GM04504 (cell line): ENCODE measurements around the gene EPN3.
A peak's percentile ranks its signal among the peaks of the same experiment; 100 is the strongest.

ENCODE experiments used
- DNase-seq: peaks from one replicate; pipeline ENCODE4 v3.0.0-alpha.2; 2012; ENCODE audit warnings: low read depth

Gene EPN3

DNA sequence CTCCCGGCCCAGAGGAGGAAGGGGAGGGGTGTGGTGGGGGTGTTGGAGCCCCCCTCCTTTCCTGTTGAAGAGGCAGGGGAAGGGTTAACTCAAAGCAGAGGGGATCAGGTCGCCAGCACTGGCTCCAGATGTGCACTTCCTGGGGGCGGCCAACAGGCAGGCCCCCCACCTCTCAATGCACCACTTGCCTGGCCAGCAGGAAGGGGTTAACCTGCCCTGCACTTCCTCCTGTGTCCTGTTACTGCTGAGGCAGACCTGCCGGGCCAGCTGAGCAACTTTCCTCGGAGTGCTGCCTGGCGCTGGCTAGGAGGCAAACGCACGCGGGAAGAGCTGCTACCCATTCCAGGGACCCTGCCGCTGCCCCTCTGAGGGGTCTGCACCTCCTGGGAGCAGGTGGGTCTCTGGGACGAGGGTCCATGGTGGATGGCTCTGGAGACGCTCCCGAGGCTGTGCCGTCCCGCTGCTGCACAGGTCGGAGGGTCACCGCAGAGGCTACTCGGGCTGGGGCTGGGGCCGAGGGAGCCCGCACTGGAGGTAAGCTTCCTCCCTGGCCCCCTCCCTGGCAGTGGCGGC, at the start of gene EPN3:
EPN3 (plus strand) TSS at position 284 of the 573 bp plus-strand sequence. CDS start 3,822 bp downstream, outside the sequence.
- DNase-seq: no peak

DNA sequence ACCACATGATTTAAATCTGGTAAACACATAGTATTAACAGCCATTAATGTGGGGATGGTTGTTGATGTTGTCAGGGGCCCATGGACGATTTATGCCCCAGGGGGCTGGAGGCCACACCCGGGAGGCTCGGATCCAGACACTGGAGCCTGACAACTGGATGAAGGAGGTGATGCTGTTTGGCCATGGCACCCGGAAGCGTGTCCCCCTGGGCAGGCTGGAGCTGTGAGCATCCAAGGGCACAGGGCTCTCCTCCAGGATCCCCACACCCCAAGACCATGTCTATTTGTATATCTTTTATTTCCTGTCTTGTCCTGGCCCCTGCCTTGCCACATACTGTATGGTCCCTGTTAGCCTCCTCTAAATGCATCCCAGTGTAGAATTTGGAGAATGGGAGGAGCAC, 49.3 kb upstream of the EPN3 start:
- DNase-seq: no peak

DNA sequence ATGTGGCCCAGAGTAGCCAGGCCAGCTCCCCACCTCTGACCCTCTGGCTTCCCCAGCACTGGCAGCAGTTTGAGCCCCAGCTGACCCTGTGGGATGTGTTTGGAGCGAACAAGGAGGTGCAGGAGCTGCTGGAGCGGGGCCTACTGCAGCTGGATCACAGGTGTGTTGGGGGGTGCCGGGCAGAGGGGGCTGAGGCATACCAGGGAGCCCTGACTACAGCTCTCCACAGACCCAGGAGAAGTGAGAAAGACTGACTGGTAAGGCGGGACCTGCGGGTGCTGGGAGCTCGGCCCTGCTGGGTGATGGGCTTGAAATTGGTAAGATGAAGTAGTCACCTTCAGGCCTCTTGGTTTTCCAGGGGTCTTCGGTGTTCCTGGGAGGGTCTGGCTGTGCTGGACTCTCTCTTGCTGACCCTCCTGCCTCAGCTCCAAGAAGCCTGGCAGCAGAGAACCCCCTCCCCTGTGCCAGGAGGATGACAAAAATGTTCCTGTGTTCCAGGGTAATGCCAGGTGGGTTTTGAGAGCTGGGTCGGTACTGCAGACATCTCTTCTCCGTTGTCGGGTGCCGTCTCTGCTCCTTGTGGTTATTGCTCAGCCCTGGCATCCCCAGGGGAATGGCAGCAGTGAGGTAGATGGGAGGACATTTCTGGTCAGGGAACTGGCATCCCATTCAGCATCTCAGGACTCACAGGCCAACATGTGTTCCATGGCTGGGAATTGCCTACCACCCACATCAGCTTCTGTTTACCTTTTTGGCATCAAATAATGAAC, 48.0 kb upstream of the EPN3 start:
- DNase-seq: no peak

DNA sequence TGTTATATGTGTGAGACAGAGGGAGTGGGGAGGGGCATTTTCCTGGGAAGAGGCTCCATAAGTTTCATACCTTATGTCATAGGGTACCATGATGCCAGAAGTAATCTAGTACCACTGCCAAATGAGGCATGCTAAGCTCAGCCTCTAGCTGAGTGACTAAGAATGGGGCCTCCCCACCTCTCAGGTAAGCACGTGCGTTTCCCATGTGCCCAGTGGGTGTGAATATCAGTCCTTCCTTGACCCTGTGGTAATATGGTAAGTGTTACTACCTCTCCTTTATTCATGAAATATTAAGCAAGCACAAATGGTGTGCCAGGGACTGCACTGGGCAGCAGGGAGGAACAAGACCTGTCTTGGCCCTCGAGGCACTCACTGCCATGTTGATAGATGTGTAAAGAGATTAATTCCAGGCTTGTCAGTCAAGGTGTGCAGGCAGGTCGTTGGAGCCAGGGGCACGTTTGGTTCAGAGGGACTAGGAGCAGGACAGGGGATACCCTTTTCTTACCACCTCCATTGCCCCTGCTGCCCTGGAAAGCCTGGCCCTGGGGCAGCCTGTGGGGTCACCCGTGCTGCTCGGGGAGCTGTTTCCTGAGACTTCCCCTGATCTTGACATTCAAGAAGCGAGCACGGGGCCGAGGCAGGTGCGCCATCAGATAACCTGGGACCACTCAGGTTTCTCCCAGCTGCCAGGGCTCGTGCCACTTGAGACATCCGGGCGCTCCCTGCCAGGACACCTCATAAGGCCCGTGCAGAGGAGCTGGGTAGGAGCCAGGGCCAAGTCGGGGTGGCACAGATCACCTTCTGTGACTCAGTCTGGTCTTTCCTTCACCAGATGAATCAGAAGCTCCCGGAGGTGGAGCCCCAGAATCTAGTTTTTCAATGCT, 45.1 kb upstream of the EPN3 start:
- DNase-seq: no peak

DNA sequence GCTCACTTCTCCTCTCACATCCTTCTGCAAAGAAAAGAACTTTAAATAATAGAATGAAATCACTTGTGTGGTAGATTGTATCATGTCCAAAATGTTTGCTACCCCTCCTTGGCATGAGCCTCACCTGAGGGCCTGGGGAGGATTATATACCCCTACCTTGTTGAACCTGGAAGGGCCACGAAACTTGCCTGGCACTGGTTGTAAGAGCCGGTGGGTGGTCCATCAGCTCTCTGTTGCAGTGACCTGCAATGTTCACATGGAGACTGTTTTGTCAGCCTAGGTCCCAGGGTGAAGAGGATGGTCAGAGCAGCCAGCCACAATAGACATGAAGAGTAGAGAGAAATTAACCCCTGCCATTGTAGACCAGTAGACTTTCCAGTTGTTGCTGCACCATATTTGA, 43.7 kb upstream of the EPN3 start:
- DNase-seq: no peak

DNA sequence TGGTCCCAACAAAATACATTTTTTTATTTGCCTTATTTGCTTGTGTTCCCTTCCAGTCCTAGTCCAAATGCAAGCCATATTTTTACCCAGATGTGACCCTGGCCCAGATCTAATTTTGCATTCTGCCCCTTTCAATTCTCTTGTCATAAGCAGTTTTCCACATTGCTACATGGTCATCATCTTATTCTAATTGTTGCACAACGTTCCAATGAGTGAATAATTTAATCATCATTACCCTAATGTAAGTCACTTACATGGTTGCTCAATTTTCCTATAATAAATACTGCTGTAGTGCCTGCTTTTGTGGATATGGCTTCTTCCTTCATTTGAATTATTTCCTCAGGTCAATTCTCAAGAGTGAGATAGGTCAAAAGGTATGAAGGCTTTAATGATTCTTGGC, 41.0 kb upstream of the EPN3 start:
- no peak for DNase-seq

DNA sequence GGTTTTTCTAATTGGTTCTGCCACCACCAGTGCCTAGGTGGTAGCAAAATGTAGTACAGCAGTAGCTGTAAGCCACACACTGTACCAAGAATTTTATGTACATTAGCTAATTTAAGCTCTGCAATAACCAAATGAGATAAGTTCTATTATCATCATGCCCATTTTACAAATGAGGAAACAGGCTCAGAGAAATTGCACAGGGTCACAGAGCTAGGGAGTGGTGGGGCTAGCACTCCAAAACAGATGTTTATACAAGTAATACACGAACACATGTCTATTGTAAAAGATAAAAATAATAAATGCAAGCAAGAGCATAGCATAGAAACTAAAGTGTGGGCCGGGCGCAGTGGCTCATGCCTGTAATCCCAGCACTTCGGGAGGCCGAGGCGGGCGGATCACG, 40.3 kb upstream of the EPN3 start:
- DNase-seq: no peak

DNA sequence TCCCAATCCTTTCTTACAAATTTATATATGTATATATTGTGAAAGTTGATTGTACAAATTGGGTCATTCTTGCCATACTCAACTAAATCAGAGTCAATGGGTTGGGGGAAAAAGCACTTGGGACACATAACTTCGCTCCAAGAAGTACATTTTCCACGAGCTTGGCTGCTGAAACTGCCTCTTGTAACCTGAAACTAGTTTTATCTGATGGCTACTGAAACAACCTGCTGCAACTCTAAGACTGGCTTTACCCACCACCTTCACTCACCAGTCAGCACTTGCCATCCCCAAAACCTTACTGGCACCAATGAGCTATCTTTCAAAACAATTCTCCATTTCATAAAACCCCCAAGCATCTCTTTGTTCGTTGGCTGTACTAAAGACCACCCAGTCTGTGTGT, 38.8 kb upstream of the EPN3 start:
- DNase-seq: no peak

DNA sequence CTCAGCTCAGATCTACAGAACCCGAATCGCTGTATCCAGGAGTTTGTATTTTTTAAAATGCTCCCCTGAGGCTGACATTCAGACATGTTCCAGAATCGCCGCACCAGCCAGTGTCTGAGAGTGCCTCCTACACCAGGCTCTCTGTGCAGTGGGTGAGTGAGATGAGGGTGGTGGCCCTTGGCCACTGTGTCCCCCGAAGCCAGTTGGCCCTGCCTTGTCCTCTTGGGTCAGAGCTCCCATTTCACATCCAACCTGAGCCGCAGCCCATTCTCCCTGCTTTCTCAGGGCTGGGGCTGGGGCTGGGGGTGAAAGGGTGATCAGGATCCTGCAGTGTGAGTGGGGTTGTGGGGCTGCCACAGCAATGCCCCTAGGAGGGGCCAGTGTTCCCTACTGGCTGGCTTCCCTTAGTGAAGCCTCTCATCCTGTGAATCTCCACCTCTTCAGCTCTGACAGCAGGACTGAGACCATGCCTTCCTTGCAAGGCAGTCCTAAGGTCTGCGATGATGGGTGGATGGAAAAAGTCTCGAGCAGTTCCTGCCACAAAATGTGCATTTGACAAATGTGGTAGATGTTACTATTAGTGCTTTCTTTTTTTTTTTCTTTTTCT, 37.2 kb upstream of the EPN3 start:
- DNase-seq: no peak

DNA sequence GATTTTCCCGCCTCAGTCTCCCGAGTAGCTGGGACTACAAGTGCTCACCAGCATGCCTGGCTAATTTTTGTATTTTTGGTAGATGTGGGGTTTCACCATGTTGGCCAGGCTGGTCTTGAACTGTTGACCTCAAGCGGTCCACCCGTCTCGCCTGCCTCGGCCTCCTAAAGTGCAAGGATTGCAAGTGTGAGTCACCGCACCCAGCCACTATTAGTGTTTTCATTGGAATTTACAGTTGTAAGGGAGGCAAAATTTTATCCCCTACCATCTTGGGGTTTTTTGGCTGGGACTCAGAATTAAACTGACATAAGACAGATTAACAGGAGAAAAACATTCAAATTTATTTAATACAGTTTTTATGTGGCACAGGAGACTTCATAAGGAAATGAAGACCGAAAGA, 36.6 kb upstream of the EPN3 start:
- no peak for DNase-seq

DNA sequence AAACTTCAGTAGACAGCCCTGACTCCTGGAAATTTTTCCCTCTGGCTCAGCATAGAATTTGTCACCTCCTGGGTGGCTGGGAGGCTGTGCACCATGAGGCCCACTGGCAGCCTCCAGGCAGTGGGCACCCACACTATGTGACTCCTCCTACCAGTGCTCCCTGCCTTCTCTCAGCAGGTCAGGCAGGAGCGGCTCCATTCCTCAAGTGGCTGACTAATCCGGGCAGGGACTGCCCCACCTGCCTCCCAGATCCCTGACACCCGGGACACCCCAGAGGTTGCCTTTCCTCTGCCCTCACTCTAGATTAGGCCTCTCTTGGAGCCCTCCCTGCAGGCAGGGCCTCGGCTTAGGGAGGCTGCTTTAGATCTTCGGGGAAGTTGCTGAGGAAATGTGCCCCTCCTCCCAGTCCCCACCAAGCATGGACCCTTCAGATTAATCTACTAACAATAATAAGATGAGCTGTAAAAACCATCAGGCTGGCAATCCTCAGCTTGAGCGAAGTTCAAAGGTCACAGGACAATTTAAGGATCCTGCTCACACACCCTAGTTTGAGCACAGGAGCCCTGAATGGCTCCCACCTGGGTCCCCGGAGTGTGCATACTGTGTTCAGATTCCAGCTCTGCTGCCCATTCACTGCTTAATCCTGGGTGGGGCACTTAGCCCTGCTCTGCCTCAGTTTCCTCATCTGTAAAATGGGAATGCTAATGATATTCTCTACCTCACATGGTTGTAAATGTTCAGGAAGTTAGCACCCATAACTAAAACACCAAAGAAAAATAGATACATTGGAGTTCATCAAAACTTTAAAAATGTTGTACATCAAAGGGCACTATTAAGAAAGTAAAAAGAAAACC, 34.3 kb upstream of the EPN3 start:
- no peak for DNase-seq

DNA sequence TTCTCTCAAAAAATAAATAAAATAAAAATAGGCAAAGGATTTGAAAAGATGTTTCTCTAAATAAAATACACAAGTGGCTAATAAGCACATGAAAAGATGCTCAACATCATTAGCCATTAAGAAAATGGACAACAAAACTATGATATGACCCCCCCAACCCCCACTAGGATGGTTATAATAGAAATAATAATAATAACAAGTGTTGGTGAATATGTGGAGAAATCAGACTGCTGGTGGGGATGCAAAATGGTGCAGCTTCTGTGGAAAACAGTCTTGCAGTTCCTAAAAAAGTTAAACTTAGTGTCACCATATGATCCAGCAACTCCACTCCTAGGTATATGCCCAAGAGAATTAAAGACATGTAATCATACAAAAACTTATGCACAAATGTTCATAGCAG, 33.3 kb upstream of the EPN3 start:
- no peak for DNase-seq

DNA sequence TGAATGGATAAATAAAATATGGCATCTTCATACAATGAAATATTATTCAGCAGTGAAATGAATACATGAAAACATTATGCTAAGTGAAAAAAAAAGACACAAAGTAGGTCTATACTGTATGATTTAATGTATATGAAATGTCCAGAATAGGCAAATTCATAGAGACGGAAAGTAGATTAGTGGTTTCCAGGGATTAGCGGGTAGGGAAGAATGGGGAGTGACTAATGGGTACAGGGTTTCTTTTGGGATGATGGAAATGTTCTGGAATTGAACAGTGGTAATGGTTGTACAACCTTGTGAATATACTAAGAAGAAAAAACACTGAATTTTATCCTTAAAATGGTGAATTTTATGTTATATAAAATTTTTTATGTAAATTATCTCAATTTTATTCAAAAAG, 32.8 kb upstream of the EPN3 start:
- DNase-seq: no peak

DNA sequence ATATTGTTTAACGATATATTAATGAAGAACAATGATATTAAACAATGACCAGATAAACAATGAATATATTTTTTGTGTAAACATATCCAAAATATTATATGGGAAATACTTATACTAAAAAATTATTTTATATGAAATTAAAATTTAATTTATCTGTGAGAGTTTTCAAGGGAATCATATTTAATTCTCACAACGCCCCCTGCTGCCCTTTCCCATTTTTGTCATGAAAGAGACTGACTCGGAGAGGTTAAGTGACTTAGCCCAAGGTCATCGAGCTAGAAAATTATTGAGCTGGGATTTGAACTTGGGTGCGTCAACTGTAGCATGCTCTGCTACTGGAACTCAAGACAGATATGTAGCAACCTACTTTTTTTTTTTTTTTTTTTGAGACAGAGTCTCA, 31.5 kb upstream of the EPN3 start:
- no peak for DNase-seq

DNA sequence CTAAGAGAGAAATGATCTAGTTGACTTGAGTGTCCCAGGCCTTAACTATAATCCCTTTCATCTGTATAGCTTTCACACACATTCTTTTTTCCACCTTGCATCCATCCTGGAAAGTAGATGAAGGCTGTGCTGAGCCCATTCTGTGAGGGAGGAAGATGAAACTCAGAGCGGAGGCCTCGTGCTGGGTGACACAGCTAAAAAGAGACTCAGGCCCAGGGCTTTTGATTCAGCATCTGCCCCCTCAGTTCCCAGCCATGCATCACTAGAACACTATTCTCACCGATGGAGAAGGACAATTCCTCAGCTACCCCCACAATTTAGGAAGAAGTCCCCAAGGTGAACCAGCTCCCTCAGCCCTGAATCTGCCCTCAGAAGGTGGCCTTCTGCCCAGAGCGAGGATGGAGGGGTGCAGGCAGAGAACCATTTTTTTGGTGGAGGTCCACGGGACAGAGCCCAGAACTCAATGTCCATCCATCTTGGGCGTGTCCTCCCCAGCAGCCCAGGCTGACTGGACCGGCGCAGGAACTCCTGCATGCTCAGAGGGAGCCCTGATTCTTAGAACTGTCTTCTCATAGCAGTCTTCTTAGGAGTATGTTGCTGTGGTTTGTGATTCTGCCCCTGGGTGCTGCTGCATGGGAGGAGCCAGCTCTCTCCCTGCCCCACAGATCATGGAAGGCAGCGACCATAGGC, 30.1 kb upstream of the EPN3 start:
- no peak for DNase-seq

DNA sequence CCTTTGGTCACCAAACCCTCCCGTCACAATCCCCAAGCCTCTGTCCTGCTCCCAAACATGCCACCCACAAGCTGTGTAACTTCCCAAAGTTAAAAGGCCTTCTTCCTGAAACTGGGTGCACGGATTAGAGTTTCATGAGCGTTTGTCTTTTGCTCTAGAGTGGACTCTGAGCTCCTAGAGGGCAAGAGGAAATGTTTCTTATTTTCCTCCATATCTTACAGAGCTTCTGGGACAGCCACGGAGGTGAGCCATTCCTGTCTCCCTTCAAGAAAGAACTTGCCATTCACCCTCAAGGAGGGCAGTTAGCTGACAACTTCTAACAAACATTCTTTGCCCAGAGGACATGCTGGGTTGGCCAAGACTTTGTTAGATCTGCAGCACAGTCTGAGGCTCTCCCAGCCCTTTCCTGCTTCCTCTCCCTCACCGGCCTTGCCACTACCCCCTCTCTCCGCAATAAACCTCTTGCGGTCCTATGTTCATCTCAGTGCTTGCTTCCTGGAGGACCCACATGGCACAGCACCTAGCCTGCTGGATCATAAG, 26.9 kb upstream of the EPN3 start:
- DNase-seq: no peak

DNA sequence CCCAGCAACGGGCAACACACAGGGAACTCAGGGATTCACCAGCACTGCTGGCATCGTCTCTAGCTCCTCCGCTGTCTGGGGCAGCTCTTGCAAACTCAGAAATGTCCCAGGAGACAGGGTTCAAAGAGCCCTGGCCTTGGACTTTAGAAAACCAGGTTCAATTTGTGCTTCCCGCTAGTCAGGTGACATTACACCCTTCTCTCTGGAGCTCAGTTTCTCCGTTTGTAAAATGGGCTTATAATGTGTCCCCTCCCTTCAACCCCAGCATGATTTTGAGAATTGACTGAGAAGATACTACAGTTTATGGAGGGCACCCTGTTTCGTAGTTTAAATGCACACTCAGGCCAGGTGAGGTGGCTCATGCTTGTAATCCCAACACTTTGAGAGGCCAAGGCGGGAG, 26.2 kb upstream of the EPN3 start:
- no peak for DNase-seq

DNA sequence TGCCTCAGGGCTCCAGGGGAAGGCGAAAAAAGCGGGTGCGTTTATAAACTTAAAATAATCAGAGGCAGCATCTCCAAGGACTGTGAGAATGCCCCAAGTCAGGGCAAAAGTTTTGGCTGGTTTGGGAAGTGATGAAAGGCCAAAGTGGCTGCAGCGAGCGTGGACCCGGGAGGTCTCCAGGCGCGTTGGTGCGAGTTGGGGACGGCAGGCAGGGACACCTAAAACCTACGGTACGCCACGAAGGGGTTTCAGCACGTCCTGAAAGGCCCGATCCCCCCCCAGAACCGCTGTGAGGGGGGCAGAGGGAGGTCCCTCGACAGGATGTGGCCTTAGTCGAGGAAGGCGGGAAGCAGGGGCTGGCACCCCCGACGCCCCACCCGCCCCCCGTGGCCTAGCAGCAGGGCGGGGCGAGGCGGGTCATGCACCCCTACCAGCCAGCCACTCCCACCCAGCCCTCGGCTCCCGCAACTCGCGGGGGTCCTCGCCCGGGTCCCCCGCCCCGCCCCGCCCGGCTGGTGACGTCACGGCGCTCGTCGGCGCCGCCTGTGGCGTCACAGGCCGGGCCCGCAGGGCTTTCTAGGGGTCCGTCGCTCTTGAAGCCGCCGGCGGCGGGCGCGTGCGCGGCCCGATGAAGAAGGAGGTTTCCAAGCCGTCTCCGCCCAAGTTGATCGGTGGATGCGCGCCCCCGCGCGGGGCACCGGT, 24.5 kb upstream of the EPN3 start, which contains the start of gene MYCBPAP:
MYCBPAP (plus strand) TSS at position 569 of the 702 bp plus-strand sequence. CDS start 236 bp downstream, outside the sequence.
- DNase-seq: peak; percentile 38

DNA sequence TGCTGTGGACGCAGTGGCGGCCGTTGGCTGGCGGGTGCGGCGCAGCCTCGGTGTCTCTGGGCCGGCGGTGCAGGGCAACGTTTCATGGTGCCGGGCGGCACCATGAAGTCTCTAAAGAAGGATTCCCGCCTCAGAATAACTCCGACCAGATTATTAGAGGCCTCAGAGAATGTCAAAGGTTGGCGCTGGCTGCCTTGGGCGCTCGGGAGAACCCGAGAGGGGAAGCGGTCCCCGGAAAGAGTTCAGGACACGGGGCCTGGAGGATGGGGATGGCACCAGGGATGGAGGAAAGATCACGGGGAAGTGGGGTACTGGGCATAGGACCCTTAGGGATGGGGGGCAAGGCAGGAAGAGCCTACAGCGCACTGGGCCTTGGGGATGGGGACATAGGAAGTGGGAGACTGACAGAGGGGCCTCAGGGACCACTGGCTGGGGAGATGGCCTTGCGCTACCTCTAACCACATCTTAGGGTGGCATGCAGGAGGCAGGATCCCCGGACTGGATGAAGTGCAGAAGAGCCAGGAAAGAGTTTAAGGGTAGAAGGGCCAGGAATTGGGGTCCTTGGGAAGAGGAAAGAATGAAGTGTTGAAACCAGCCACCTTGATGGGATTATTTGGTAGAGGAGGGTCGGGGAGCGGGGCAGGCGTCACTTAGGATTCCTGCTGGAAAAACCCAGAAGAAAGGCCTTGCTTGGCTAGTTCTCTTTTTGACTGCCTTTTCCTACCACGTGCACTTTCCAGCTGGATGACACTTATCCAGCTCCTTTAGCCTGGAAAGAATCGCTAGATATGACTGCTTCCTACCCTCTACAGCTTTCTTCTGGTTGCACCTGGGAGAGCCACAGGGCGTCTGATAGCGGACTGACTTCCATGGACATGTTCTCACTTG, 23.7 kb upstream of the EPN3 start:
- DNase-seq: no peak
